Measurements from ENCODE around the gene SEBOX. TPM values are rescaled to one million over a fixed set of nuclear protein-coding genes. Genes with fewer than 3 reads are reported as not detected.
A peak's percentile ranks its signal among the peaks of the same experiment; 100 is the strongest.

SEBOX gene
- total RNA-seq, 1 donor from 2014 or later: not detected

GRCh38 chr17:28399808-28400207, 34.8 kb upstream of the SEBOX start:
- TF ChIP-seq CTCF (conservative IDR thresholded peaks at IDR 0.05; ENCODE audit: low read depth, low read length): no peak
- no peak for DNase-seq (ENCODE audit: low read depth)

GRCh38 chr17:28398280-28398981, 33.4 kb upstream of the SEBOX start:
- H3K4me3 ChIP-seq (ENCODE audit: low read depth, low read length): no peak overlapping the region
- DNase-seq (ENCODE audit: low read depth): peak; percentile 23
- no peak for TF ChIP-seq CTCF (conservative IDR thresholded peaks at IDR 0.05; ENCODE audit: low read depth, low read length)

More at GRCh38 chr17:28399808-28400207, 34.8 kb upstream of the SEBOX start:
- no peak overlapping the region for H3K4me3 ChIP-seq (ENCODE audit: low read depth, low read length)

GRCh38 chr17:28397687-28398279, 32.8 kb upstream of the SEBOX start:
- TF ChIP-seq CTCF (conservative IDR thresholded peaks at IDR 0.05; ENCODE audit: low read depth, low read length): no peak
- no peak overlapping the region for H3K4me3 ChIP-seq (ENCODE audit: low read depth, low read length)
- no peak for DNase-seq (ENCODE audit: low read depth)

- DNase-seq (ENCODE audit: low read depth): no peak
- no peak overlapping the region for H3K4me3 ChIP-seq (ENCODE audit: low read depth, low read length)
- no peak for TF ChIP-seq CTCF (conservative IDR thresholded peaks at IDR 0.05; ENCODE audit: low read depth, low read length)
Measured at GRCh38 chr17:28397275-28397674, 32.3 kb upstream of the SEBOX start.

GRCh38 chr17:28396635-28397239, 31.7 kb upstream of the SEBOX start:
- DNase-seq (ENCODE audit: low read depth): no peak
- H3K4me3 ChIP-seq (ENCODE audit: low read depth, low read length): no peak overlapping the region
- TF ChIP-seq CTCF (conservative IDR thresholded peaks at IDR 0.05; ENCODE audit: low read depth, low read length): no peak

GRCh38 chr17:28395968-28396367, 31.0 kb upstream of the SEBOX start:
- no peak overlapping the region for H3K4me3 ChIP-seq (ENCODE audit: low read depth, low read length)
- TF ChIP-seq CTCF (conservative IDR thresholded peaks at IDR 0.05; ENCODE audit: low read depth, low read length): no peak
- DNase-seq (ENCODE audit: low read depth): no peak
